OCI-LY7 (cell line): ENCODE data around the gene MBIP.

ENCODE experiments used
- EZH2phosphoT487 ChIP-seq: fragments of 200-600 bp; sonication (generic); IDR thresholded peaks from 2 replicates; pipeline ENCODE4 v1.6.1; 2018; ENCODE audit warnings: low read depth, borderline replicate concordance, mild to moderate bottlenecking, mixed run types, antibody characterized with exemption, low read length, moderate library complexity, mixed read lengths
- TF ChIP-seq, protein P1 (sequence below): fragments of 200-600 bp; sonication (generic); conservative IDR thresholded peaks from 2 replicates; pipeline ENCODE4 v1.5.1; 2014; ENCODE audit warnings: mild to moderate bottlenecking, antibody characterized with exemption, low read length, moderate library complexity, mixed read lengths

DNA sequence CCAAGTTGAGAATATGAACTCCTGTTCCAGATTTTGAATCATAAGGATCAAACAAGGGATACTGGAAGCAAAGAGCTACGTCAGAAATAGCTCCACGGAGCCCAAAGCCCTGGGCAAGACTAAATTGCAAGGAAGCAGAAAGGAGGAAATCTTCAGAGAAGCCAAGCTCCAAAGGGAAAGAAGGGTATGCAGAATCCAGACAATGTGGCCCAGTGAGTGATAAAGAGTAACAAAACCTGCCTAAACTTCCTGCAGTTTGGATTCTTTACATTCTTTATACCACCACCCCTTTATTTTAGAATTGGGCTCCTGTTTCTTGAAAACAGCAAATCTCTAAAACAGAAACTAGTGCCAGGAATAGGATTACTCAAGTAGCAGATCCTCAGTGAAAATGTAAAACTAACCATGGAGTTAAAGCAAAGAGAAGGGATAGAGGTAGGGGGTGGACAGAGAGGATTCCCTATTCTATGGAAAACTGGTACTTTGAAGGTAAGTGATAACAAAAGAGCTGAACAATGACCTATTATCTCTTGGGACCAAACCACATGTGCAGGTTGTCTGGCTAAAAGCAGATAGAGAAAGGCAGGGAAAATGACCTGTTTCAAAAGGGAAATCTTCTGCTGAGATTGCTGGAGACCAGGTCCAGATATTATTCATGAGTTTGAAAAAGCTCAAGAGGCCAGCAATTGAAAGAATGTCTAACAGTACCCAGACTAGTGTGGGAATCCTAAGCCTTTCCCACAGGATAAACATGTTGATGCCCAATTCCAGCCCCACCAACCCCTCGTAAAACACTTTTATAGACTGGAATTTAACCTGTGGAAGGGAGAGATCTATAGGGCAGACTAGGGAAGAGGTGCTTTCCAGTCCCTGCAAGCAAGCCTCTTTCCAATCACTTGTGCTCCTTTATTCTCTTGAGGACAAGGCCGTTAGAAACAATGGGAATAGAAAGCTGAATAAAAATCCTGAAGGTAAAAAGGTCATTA lies 24.5 kb downstream of the MBIP start:
- TF ChIP-seq, protein P1, sequence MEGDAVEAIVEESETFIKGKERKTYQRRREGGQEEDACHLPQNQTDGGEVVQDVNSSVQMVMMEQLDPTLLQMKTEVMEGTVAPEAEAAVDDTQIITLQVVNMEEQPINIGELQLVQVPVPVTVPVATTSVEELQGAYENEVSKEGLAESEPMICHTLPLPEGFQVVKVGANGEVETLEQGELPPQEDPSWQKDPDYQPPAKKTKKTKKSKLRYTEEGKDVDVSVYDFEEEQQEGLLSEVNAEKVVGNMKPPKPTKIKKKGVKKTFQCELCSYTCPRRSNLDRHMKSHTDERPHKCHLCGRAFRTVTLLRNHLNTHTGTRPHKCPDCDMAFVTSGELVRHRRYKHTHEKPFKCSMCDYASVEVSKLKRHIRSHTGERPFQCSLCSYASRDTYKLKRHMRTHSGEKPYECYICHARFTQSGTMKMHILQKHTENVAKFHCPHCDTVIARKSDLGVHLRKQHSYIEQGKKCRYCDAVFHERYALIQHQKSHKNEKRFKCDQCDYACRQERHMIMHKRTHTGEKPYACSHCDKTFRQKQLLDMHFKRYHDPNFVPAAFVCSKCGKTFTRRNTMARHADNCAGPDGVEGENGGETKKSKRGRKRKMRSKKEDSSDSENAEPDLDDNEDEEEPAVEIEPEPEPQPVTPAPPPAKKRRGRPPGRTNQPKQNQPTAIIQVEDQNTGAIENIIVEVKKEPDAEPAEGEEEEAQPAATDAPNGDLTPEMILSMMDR = no peak
- TF ChIP-seq EZH2phosphoT487 = no peak
